GM18858 (cell line): ENCODE measurements around the gene IL16.

Source experiments
- ATAC-seq: cut with Tn5 transposase; IDR thresholded peaks from one replicate; pipeline ENCODE4 v1.9.1; 2021; ENCODE audit not compliant: unreplicated experiment

The IL16 gene

DNA sequence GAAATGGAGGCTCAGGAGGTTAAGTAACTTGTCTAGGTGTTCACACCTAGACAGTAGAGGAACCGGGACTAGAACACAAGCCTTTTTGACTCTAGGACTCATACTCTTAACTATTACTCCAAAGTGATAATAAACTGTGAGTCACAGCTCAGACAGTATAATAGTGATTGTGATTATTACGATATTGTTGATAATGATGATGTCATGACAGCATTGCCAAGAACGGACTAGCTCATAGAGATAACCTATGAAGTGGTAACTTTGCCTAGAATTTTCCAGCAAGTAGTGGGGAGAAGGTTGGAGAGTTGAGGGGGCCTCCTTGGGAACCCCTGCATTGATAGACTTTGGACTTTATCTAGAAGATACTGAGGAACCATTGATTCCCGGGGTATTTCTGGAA lies 93.2 kb downstream of the IL16 start:
- no peak for ATAC-seq

DNA sequence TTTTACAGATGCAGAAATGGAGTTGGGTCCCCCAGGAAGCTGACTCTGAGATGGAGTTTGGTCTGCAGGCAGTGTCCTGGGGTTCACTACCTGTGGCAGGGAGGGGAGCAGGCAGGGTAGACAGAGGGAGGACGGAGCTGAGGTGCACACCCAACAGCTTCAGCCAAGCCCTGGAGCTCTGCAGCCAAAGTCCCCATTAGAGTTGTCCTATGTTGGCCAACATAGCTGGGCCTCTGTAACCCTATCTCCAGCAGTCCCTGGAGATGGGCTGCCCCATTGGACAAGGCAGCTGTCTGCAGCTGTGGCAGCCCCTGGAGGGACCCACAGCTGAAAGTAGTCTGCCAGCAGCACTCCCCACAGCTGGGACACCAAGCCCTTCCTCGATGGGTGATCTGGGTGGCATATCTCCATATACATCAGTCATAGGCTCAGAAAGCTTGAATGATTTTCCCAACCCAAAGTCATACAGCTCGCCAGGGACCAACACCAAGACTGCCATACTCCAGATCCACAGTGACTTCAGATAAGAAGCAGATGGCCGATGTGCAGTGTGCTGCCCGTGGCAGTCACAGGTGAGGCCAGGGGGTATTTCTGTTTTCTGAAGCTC lies 95.3 kb downstream of the IL16 start:
- no peak for ATAC-seq

DNA sequence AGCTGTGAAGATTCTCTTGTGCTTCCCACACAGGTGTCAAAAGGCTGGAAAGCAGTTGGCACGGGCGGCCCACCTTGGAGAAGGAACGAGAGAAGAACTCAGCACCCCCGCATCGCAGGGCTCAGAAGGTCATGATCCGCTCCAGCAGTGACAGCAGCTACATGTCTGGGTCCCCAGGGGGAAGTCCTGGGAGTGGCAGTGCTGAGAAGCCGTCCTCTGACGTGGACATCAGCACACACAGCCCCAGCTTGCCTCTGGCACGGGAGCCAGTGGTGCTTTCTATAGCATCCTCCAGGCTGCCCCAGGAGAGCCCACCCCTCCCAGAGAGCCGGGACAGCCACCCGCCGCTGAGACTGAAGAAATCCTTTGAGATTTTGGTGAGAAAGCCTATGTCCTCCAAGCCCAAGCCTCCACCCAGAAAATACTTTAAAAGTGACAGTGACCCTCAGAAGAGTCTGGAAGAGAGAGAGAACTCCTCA lies 95.9 kb downstream of the IL16 start:
- ATAC-seq: peak; percentile 32

DNA sequence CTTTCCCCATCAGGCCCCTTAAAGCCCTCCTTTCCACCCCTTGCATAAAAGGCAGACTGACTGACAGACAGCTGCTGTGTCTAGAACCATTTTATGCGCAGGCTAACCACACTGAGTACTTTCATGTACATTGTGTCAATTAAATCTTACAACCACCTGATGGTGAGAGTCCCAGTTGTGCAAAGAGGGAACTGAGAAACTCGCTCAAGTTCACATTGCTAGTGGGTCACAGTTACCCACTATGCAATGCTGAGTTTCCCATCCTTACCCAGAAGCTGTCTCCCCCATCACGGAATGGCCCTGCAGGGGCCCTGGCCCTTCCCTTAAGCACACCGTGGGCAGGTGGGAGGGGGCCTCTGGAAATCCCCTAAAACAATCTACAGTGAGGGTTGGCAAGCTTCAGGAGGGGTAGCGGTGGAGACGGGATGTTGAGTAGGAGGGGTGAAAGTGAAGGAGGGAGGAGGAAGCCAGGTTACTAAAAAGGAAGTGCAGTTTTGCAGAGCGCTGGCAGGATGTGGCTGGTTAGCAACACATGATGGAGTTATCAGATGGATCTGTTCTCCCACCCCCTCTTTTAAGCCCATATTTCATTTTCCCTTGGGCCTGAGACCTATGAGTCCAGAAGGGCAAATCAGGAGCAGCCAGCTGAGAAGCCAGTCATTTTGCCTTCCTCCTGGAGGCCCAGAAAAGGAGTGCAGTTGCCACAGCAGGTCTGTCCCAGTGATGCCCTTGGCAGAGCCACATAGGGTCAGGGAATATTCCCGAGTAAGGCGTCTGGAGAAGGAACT lies 97.2 kb downstream of the IL16 start:
- peak; percentile 61 for ATAC-seq

DNA sequence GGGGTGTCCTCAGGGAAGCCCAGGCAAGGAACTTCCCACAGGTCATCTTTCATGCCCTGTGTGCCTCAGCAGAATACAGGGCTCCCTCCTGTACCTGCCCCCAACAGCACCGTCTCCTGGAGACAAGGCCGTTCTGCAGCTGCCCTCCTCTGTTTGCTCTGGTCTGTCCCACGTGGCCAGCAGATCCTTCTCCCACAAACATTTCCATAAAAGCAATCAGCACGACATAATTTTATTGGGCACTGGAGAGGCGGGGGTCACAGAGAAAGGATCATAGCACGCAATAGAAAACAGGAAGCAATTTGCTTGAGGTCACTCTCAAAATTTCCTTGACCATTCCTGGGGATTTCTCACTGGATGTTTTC lies 97.8 kb downstream of the IL16 start:
- ATAC-seq: no peak

DNA sequence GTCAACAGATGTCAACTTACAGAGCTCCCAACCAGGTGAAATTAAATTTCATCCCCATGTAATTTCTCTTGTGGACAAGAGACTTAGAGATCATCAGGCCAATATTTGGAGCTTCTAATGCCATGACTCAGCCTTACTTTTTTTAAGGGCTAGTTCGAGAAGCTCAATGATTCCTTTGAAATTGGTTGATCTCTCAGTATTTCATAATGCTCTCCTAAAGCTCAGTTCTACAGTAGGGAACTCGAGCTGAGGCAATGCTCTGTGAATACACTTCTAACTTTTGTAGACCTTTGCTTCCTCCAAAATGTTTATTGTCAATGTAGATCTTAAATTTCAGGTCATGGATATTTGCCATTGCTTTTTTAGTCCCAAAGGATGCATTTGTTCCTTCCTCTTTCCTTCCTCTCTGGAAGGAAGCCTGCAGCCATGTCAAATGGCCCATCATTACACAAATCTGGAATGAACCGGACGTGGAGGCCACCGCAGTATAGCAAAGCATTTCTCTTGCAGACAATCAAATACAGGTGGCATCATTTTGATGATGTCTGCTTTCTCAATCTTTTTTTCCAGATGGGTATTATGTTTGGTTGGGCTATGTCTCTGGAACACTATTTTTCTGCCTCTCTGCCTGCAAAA lies 98.9 kb downstream of the IL16 start:
- ATAC-seq: no peak

DNA sequence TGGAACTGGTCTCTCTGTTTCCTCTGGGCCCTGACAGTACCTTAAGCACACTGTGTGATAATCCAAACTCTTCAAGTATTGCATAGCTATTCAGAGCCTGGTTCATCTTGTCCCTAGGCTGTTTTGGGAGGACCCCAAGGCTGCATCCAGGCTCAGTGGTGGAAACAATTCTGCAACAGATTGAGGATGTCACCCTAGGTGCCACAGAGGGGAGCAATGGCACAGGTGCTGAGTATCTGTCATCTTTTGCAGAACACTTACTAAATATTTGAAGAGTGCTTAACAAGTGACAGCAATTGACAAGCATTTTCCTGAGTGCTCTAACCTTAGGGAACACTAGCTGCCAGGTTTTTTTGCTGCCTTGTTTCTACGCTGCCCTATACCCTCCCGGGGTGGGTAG lies 99.5 kb downstream of the IL16 start:
- no peak for ATAC-seq

DNA sequence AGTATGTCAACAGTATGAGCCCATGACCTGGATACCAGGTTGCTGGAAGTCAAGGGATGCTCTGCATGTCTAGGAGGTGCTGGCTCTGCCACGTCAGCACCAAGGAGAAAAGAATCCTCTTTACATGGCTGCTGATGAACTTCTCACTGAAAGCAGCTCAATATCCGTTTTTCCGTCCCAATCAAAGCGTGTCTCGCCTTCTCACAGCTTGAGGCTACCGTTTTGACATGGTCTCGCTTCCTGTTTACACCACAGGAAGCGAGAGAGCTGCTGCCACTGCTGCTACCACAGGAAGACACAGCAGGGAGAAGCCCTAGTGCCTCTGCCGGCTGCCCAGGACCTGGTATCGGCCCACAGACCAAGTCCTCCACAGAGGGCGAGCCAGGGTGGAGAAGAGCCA lies 100.0 kb downstream of the IL16 start:
- ATAC-seq: peak; percentile 32

DNA sequence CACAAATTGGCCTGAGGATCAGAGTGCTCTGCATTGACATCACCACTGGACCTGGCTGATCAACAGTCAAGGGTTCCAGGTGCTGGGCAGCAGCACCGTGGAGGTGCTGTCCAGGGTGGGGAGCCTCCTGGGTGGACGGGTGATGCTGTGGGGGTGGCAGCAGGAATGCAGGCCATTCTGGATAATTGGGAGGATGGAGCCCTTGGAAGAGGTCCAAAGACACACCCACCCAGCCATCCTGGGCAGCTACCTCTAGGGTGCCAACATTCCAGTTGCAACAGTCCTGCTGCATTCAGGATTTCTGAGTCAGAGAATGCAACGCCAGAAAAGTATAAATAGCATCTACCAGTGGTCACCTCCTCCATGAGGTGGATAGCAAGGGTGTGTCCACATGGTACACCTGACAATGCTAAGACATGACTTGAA lies 100.5 kb downstream of the IL16 start:
- no peak for ATAC-seq

DNA sequence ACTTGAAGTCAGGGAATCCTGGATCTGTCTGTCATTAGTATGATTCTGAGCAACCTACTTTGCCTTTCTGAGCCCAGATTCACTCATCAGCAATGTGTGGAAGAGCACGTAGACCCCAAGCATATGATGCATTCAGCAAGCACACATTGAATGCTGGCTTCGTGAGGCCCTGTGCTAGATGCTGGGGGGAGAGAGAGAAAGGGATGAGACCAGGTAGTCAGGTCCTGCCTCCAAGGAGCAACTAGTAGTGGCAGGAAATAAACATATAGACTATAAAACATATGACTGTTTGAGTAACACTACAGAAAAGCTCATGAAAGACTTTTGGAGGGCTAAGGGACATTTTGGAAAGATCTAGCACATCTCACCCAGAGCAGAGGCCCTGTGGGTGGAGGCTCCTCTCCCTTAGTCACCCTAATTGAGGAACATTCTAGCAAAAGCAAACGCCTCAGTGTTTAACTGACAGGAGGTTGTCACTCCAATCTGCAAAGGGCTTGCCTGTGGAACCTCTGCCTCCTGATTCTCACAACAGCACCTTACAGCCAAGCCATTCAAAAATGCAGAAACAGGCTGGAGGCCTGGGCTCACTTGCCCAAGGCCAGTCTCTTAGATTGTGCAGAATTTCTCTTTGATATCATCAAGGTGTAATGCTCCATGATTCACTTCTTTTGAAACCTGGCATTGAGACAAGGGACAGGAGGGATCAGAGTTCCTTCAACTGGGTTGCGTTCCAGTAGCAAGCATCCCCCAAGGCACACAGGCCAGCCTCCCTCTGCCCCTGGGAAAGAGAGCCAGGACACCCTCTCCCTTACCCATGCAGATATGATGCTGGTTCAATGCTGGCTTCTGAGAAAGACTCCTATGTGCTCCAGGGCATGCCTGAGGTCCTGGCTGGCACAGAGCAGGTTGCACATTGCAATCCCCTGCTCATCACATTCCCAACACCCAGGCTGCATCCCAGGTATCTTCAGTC lies 101.2 kb downstream of the IL16 start:
- no peak for ATAC-seq

DNA sequence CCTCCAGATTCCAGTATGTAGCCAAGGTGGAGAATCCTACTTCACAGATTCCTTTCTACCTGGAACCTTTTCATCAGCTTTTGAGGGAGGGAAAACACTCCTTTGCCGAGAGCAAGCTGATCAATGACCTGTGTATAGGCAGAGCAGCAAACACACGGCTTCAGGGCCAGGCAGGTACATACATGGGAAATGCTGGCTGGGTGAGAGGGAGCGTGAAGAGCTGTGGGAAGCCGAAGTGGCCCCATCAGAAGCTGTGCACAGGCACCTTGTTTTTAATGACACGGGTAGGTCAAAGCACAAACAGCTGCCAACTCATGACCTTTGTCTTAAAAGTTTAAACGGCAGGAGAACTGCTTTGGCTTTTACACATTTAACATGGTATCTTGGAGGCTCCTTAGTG lies 101.9 kb downstream of the IL16 start:
- ATAC-seq: no peak

DNA sequence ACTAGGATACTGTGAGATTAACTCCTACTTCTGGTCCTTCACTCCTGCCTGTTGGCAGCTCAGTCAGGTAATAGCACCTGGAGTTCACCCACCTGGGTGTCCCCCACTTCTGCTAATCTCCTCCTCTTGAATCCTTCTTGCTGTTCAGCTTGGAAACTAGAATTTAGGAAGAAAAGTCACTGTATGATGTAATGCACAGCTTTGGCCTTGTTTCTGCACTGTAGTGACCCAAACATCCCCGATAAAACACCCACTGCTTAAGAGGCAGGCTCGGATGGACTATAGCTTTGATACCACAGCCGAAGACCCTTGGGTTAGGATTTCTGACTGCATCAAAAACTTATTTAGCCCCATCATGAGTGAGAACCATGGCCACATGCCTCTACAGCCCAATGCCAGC lies 102.5 kb downstream of the IL16 start:
- ATAC-seq: no peak

DNA sequence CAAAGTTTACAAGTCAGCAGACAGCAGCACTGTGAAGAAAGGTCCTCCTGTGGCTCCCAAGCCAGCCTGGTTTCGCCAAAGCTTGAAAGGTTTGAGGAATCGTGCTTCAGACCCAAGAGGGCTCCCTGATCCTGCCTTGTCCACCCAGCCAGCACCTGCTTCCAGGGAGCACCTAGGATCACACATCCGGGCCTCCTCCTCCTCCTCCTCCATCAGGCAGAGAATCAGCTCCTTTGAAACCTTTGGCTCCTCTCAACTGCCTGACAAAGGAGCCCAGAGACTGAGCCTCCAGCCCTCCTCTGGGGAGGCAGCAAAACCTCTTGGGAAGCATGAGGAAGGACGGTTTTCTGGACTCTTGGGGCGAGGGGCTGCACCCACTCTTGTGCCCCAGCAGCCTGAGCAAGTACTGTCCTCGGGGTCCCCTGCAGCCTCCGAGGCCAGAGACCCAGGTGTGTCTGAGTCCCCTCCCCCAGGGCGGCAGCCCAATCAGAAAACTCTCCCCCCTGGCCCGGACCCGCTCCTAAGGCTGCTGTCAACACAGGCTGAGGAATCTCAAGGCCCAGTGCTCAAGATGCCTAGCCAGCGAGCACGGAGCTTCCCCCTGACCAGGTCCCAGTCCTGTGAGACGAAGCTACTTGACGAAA lies 103.1 kb downstream of the IL16 start:
- no peak for ATAC-seq

DNA sequence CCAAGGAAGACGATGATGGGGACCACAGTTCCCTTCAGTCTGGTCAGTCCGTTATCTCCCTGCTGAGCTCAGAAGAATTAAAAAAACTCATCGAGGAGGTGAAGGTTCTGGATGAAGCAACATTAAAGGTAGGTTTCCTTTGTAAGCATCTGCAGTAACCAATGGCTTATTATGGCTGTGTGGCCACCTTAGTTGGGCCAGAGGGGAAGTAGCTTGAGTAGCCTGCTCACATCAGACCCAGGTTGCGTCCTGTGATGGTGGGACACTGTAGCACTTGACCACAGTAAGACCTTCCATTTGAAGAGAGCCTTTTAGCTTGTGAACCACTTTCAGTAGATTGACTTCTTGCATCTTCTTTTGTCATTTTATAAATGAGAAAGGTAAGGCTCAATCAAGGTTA lies 104.7 kb downstream of the IL16 start:
- ATAC-seq: no peak

DNA sequence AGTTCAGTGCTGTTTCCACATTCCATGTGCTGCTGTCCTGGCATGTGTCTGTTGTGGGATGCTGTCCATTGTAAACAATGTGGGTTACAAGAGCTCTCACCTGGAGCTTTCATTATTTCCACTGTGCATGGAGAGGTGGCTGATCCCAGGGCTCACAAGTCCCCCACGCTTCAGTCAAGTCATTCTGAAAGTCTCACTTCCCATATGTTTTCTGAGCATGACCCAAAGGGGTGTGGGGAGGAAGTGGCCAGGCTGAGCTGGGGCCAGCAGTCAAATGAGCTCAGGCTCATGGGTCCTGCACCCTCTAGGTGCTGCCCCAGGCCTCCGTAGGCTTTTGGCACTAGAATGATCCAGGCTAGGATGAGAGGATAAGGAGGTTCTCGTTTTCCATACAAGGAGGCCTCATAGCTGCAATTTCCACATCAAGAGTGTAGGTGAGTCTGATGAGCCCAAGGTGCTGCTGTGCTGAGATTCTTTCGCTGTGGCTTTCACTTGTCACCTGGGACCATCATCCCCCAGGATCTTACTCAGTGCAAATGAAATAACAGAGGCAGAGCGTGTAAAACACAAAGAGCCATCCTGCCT lies 105.2 kb downstream of the IL16 start:
- peak; percentile 72 for ATAC-seq

DNA sequence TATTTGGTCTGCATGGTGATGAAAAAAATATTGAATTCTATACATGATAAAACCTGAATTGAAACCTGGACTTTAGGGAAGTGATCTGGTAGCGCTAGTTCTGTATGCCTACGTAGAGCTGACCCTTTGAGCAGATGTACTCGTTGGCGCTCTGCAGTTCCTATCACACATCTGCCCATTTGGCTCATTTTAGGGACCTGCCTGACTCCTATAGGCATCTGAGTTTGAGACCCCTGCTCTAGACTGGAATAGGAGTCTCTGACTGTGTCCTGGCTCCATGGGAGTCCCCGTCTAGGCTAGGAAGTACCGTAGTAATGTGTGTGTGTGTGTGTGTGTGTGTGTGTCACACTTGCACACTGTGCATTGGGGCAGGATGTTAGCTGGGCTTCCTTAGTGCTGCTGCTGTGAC lies 106.0 kb downstream of the IL16 start:
- ATAC-seq: no peak

DNA sequence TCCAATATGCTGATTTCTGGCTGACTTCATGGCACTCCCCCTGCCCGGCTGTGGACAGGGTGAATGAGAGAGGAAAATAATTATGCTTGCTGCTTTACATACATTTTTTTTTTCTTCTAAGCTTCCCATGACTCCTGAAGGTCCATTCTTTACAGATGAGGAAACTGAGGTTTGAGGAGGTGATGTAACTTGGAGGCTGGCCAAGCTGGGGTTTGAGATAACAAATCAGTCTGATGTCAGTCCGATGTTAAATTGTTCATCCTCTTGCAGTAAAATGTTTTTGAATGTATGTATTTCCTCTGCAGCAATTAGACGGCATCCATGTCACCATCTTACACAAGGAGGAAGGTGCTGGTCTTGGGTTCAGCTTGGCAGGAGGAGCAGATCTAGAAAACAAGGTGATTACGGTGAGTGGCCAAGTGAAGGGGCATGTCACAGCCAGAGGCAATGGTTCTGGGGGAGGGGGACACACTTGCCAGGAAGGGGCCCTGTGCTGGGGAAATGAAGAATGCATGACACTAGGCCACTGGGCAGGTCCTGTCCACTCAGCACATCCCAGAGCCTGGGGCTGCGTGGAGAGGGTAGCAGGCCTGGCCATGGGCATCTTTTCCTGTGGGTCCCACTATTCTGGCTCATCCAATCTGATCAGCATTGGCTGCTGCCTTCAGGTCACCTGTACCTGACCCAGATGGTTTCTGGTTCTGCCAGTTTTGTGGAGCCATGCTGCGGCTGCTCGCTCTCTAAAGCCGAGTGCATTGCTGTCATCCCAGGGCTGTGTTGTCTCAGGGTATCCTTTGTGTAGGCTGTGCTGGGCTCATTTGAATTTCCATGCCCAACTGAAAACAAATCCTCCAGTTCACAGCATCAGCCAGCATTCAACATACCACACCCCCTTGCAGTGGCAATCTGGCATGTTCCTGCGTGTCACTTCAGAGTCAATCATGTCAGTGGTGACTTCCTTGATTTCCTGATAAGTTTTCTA lies 106.9 kb downstream of the IL16 start:
- ATAC-seq: no peak

DNA sequence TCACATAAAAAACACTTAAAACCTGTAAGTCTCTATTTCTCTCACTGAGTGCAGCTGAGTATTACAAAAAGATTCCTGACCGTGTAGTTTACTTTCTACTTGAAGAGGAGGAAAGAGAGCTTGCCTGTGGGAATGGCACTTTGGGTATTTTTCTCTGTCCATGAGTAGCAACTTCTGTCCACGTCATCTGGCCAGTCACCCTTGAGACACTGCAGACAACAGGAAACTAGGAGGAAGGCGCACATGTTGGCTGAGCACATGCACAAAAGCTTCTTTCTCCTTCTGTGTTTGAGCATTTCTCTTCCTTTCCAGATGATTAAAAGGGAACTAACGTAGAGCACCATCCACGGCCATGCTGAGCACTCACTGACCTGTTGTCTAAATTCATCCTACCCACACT lies 107.5 kb downstream of the IL16 start:
- no peak for ATAC-seq

DNA sequence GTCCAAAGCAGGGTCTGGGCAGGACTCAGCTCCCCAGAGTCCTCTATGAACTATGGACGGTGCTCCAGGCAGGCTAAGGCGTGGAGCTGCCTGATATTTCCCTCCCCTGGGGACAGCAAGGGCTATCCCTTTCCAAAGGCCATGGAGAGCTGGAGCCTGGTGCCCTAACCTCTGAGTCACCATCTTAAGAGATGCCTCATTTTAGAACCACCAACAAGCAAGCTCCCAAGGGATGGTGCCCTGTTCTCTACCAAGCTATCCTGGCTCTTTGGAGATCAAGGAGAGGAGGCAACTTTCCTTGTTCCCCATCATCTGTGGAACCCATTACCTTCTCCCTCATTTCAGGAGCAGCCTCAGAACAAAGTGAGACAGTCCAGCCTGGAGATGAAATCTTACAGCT lies 111.6 kb downstream of the IL16 start:
- no peak for ATAC-seq
